ENCODE data around the gene DUOXA2. TPM values are rescaled to one million over a fixed set of nuclear protein-coding genes. Genes with fewer than 3 reads are reported as not detected.

Gene DUOXA2
- total RNA-seq, 1 experiment from 2014 or later: not detected

DNA sequence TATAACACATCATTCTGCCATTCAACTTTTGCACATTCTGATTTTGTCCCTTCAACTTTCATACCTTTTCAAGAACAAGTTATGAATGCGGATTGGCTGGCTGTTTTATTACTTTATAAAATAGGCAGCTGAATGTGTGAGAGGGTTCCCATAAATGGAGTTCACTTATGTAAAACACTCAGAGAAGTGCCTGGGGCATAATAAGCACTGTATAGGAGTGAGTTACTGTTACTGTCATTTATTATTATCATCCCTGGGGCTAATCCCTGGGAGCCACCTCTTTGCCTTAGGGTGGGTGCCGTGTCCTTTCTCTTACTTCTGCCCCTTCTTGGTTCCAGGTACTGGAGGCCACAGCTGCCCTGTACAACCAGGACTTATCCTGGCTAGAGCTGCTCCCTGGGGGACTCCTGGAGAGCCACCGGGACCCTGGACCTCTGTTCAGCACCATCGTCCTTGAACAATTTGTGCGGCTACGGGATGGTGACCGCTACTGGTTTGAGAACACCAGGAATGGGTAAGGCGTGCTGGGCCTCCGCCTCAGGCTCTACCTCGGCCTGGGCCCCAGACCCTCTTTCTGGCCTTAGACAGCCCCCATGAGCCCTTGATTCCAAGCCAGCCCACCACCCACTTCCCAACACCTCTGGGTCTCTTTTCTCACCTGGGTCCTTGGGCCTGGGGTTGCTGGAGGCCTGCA is 26.6 kb downstream of the DUOXA2 start:
- H3K4me1 ChIP-seq (ENCODE audit: insufficient read depth, low read length): no peaks in the 10 kb centered on the region
- no TSS peak for BruUV-seq (replicated peaks)
- ChIA-PET POLR2A (ENCODE audit: unreplicated experiment) (no interaction called here), CTCF (interaction anchor here (1.4 kb wide), 1 partner anchor 14 kb away, joined by 3 read pairs; no protein-coding TSS in a partner anchor)
- H2AFZ ChIP-seq (ENCODE audit: low read length): no peak overlapping the region
- TF ChIP-seq, protein P1, sequence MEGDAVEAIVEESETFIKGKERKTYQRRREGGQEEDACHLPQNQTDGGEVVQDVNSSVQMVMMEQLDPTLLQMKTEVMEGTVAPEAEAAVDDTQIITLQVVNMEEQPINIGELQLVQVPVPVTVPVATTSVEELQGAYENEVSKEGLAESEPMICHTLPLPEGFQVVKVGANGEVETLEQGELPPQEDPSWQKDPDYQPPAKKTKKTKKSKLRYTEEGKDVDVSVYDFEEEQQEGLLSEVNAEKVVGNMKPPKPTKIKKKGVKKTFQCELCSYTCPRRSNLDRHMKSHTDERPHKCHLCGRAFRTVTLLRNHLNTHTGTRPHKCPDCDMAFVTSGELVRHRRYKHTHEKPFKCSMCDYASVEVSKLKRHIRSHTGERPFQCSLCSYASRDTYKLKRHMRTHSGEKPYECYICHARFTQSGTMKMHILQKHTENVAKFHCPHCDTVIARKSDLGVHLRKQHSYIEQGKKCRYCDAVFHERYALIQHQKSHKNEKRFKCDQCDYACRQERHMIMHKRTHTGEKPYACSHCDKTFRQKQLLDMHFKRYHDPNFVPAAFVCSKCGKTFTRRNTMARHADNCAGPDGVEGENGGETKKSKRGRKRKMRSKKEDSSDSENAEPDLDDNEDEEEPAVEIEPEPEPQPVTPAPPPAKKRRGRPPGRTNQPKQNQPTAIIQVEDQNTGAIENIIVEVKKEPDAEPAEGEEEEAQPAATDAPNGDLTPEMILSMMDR (conservative IDR thresholded peaks at IDR 0.05; ENCODE audit: low read depth, low read length): no peak
- TF ChIP-seq EZH2 (IDR thresholded peaks at IDR 0.05; ENCODE audit: low read length, unreplicated experiment) (no peak), EZH2phosphoT487 (IDR thresholded peaks at IDR 0.05; ENCODE audit: borderline replicate concordance, low read length) (no peak)
- no peak overlapping the region for H3K9ac ChIP-seq (ENCODE audit: low read length)
- H3K27ac ChIP-seq (ENCODE audit: low read length): no peak overlapping the region
- no peaks in the 10 kb centered on the region for H3K27me3 ChIP-seq (ENCODE audit: low read length)
- no peaks in the 10 kb centered on the region for H4K20me1 ChIP-seq (ENCODE audit: low read length)
- no peaks in the 10 kb centered on the region for H3K9me3 ChIP-seq (ENCODE audit: low read length)
- DNase-seq: no peak
- H3K36me3 ChIP-seq (ENCODE audit: low read depth, low read length): no peaks in the 10 kb centered on the region
- intact Hi-C loops (cut with micrococcal nuclease): no loop called here
- ATAC-seq: no peak
- H3K79me2 ChIP-seq (ENCODE audit: low read length): no peaks in the 10 kb centered on the region
- no peaks in the 10 kb centered on the region for H3K9me2 ChIP-seq (replicated peaks; ENCODE audit: low read length)
- H3K4me3 ChIP-seq (ENCODE audit: low read length): no peak overlapping the region
- no peaks in the 10 kb centered on the region for H3F3A ChIP-seq (ENCODE audit: low read length, unreplicated experiment)
- no peak overlapping the region for H3K4me2 ChIP-seq (ENCODE audit: low read length)

- no peak for ATAC-seq
- CTCF ChIA-PET: interaction anchor here (1.5 kb wide), 1 partner anchor 23 kb away, joined by 5 read pairs; no protein-coding TSS in a partner anchor
- no peak overlapping the region for H3K9ac ChIP-seq (ENCODE audit: low read length)
- DNase-seq: no peak
- H3K4me3 ChIP-seq (ENCODE audit: low read length): no peak overlapping the region
- no peaks in the 10 kb centered on the region for H3K4me1 ChIP-seq (ENCODE audit: insufficient read depth, low read length)
- H3K9me3 ChIP-seq (ENCODE audit: low read length): no peaks in the 10 kb centered on the region
- no TSS peak for BruUV-seq (replicated peaks)
- no peaks in the 10 kb centered on the region for H3K27me3 ChIP-seq (ENCODE audit: low read length)
- no peaks in the 10 kb centered on the region for H3K79me2 ChIP-seq (ENCODE audit: low read length)
- no peak overlapping the region for H3K27ac ChIP-seq (ENCODE audit: low read length)
- H3K36me3 ChIP-seq (ENCODE audit: low read depth, low read length): no peaks in the 10 kb centered on the region
- intact Hi-C loops (cut with micrococcal nuclease): no loop called here
- no peak overlapping the region for H3K4me2 ChIP-seq (ENCODE audit: low read length)
- no peaks in the 10 kb centered on the region for H3K9me2 ChIP-seq (replicated peaks; ENCODE audit: low read length)
- POLR2A ChIA-PET (ENCODE audit: unreplicated experiment): no interaction called here
- H4K20me1 ChIP-seq (ENCODE audit: low read length): no peaks in the 10 kb centered on the region
- H2AFZ ChIP-seq (ENCODE audit: low read length): no peak overlapping the region
- H3F3A ChIP-seq (ENCODE audit: low read length, unreplicated experiment): no peaks in the 10 kb centered on the region
- TF ChIP-seq EZH2phosphoT487 (IDR thresholded peaks at IDR 0.05; ENCODE audit: borderline replicate concordance, low read length): no peak
- no peak for TF ChIP-seq EZH2 (IDR thresholded peaks at IDR 0.05; ENCODE audit: low read length, unreplicated experiment)
- TF ChIP-seq, protein P1 (conservative IDR thresholded peaks at IDR 0.05; ENCODE audit: low read depth, low read length): no peak
Observed at GRCh38 chr15:45141386-45141785, 27.3 kb downstream of the DUOXA2 start.

DNA sequence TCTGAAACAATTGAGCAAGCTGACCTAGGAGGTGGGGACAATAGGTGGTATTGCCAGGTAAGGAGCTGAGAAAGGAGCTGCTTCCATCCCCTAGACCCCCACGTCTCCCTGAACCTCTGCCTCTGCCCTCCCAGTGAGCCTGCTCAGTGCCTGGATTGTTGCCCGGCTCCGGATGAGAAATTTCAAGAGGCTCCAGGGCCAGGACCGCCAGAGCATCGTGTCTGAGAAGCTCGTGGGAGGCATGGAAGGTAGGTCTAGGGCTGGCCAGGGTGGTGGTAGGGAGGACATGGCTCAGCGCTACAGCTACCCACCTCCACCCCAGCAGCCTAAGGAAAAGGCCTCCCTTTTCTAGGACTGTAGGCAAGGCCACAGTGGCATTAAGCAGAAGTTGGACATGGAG is 28.9 kb downstream of the DUOXA2 start:
- DNase-seq: no peak
- H3F3A ChIP-seq (ENCODE audit: low read length, unreplicated experiment): no peaks in the 10 kb centered on the region
- no peaks in the 10 kb centered on the region for H3K36me3 ChIP-seq (ENCODE audit: low read depth, low read length)
- H3K27ac ChIP-seq (ENCODE audit: low read length): no peak overlapping the region
- H3K4me1 ChIP-seq (ENCODE audit: insufficient read depth, low read length): peaks cover 6% of the 10 kb centered on the region
- TF ChIP-seq EZH2 (IDR thresholded peaks at IDR 0.05; ENCODE audit: low read length, unreplicated experiment): no peak
- no peak for TF ChIP-seq EZH2phosphoT487 (IDR thresholded peaks at IDR 0.05; ENCODE audit: borderline replicate concordance, low read length)
- TF ChIP-seq, protein P1 (conservative IDR thresholded peaks at IDR 0.05; ENCODE audit: low read depth, low read length): no peak
- no peak overlapping the region for H3K9ac ChIP-seq (ENCODE audit: low read length)
- no peak for ATAC-seq
- no peaks in the 10 kb centered on the region for H4K20me1 ChIP-seq (ENCODE audit: low read length)
- no peaks in the 10 kb centered on the region for H3K9me3 ChIP-seq (ENCODE audit: low read length)
- intact Hi-C loops (cut with micrococcal nuclease): no loop called here
- no peak overlapping the region for H3K4me2 ChIP-seq (ENCODE audit: low read length)
- ChIA-PET POLR2A (ENCODE audit: unreplicated experiment) (no interaction called here), CTCF (no interaction called here)
- no TSS peak for BruUV-seq (replicated peaks)
- no peaks in the 10 kb centered on the region for H3K9me2 ChIP-seq (replicated peaks; ENCODE audit: low read length)
- no peak overlapping the region for H3K4me3 ChIP-seq (ENCODE audit: low read length)
- no peak overlapping the region for H2AFZ ChIP-seq (ENCODE audit: low read length)
- H3K79me2 ChIP-seq (ENCODE audit: low read length): no peaks in the 10 kb centered on the region
- no peaks in the 10 kb centered on the region for H3K27me3 ChIP-seq (ENCODE audit: low read length)

Data from PC-3 (cell line).